Measurements from ENCODE around the gene EVI5L. TPM values are rescaled to one million over a fixed set of nuclear protein-coding genes. Genes with fewer than 3 reads are reported as not detected.
"Not testable (repeated sequence)": the region's sequence is repeated elsewhere in the genome, so short reads cannot be mapped to it uniquely, and the experiment has no call there.

EVI5L gene
- total RNA-seq, 1 donor from 2014 or later: 19.0 TPM

GRCh38 chr19:7806234-7806633 lies 23.8 kb upstream of the EVI5L start:
- Mint-ChIP-seq H3K36me3 (no peaks in the 10 kb centered on the region), H3K4me3 (no peak overlapping the region), H3K27me3 (peaks cover 5% of the 10 kb centered on the region), H3K27ac (no peak overlapping the region), H3K9me3 (no peaks in the 10 kb centered on the region), H3K4me1 (ENCODE audit: unreplicated experiment) (no peaks in the 10 kb centered on the region)
- no peak for DNase-seq (ENCODE audit: extremely low spot score, unreplicated experiment)
- no peak for TF ChIP-seq CTCF (conservative IDR thresholded peaks at IDR 0.05)

- H3K36me3 Mint-ChIP-seq: no peaks in the 10 kb centered on the region
- peaks cover 5% of the 10 kb centered on the region for H3K27me3 Mint-ChIP-seq
- no peaks in the 10 kb centered on the region for H3K9me3 Mint-ChIP-seq
- H3K4me3 Mint-ChIP-seq: no peak overlapping the region
- DNase-seq (ENCODE audit: extremely low spot score, unreplicated experiment): no peak
- H3K4me1 Mint-ChIP-seq (ENCODE audit: unreplicated experiment): no peaks in the 10 kb centered on the region
- no peak overlapping the region for H3K27ac Mint-ChIP-seq
- no peak for TF ChIP-seq CTCF (conservative IDR thresholded peaks at IDR 0.05)
Observed at GRCh38 chr19:7806876-7807275, 23.1 kb upstream of the EVI5L start.

- no peak for DNase-seq (ENCODE audit: extremely low spot score, unreplicated experiment)
Observed at GRCh38 chr19:7808108-7808507, 21.9 kb upstream of the EVI5L start.

GRCh38 chr19:7811989-7812388 lies 18.0 kb upstream of the EVI5L start:
- H3K27me3 Mint-ChIP-seq: peaks cover 13% of the 10 kb centered on the region
- H3K27ac Mint-ChIP-seq: no peak overlapping the region
- H3K9me3 Mint-ChIP-seq: peaks cover 5% of the 10 kb centered on the region
- H3K4me1 Mint-ChIP-seq (ENCODE audit: unreplicated experiment): no peaks in the 10 kb centered on the region
- H3K36me3 Mint-ChIP-seq: no peaks in the 10 kb centered on the region
- H3K4me3 Mint-ChIP-seq: no peak overlapping the region
- no peak for DNase-seq (ENCODE audit: extremely low spot score, unreplicated experiment)
- no peak for TF ChIP-seq CTCF (conservative IDR thresholded peaks at IDR 0.05)

More at GRCh38 chr19:7808108-7808507, 21.9 kb upstream of the EVI5L start:
- H3K27ac Mint-ChIP-seq: no peak overlapping the region
- no peaks in the 10 kb centered on the region for H3K9me3 Mint-ChIP-seq
- TF ChIP-seq CTCF (conservative IDR thresholded peaks at IDR 0.05): no peak
- H3K27me3 Mint-ChIP-seq: peaks cover 5% of the 10 kb centered on the region
- no peaks in the 10 kb centered on the region for H3K4me1 Mint-ChIP-seq (ENCODE audit: unreplicated experiment)
- H3K4me3 Mint-ChIP-seq: no peak overlapping the region
- H3K36me3 Mint-ChIP-seq: no peaks in the 10 kb centered on the region

- no peak overlapping the region for H3K27ac Mint-ChIP-seq
- DNase-seq (ENCODE audit: extremely low spot score, unreplicated experiment): no peak
- no peak for TF ChIP-seq CTCF (conservative IDR thresholded peaks at IDR 0.05)
- H3K9me3 Mint-ChIP-seq: peaks cover 5% of the 10 kb centered on the region
- H3K36me3 Mint-ChIP-seq: no peaks in the 10 kb centered on the region
- H3K4me3 Mint-ChIP-seq: no peak overlapping the region
- H3K27me3 Mint-ChIP-seq: peaks cover 24% of the 10 kb centered on the region
- no peaks in the 10 kb centered on the region for H3K4me1 Mint-ChIP-seq (ENCODE audit: unreplicated experiment)
Observed at GRCh38 chr19:7815325-7815724, 14.7 kb upstream of the EVI5L start.

GRCh38 chr19:7816040-7816439 lies 14.0 kb upstream of the EVI5L start:
- H3K9me3 Mint-ChIP-seq; H3K27ac Mint-ChIP-seq; H3K4me1 Mint-ChIP-seq (ENCODE audit: unreplicated experiment); H3K4me3 Mint-ChIP-seq; DNase-seq (ENCODE audit: extremely low spot score, unreplicated experiment); H3K36me3 Mint-ChIP-seq: not testable (repeated sequence)
- H3K27me3 Mint-ChIP-seq: peaks cover 27% of the 10 kb centered on the region

All from type B pancreatic cell (in vitro differentiated cells).